CD4-positive, CD25-positive, alpha-beta regulatory T cell (primary cell): Measurements from ENCODE around the gene CEP76. TPM values are rescaled to one million over a fixed set of nuclear protein-coding genes. Genes with fewer than 3 reads are reported as not detected.

Source experiments
- ATAC-seq, 2 donors: fragments of 150-1000 bp; cut with Tn5 transposase; one replicate each; pipeline ENCODE4 v1.10.0; 2021; ENCODE audit warnings: low read depth in 2 of 2, moderate number of reproducible peaks in 2 of 2, moderate library complexity in 1 of 2
- DNase-seq, 3 donors: peaks; one replicate each; pipeline versions ENCODE4 v3.0.0 to v3.0.0-alpha.2; 2012 to 2022; ENCODE audit warnings: mixed read lengths in 1 of 3
- H3K27ac ChIP-seq: one replicate; pipeline ENCODE4 v1.7.0; 2013; ENCODE audit warnings: mild to moderate bottlenecking, low read length; ENCODE audit not compliant: insufficient read depth, poor library complexity, severe bottlenecking
- H3K27me3 ChIP-seq: one replicate; pipeline ENCODE4 v1.7.0; 2013; ENCODE audit warnings: low read length; ENCODE audit not compliant: control insufficient read depth, insufficient read depth
- H3K36me3 ChIP-seq: one replicate; pipeline ENCODE4 v1.7.0; 2013; ENCODE audit warnings: mild to moderate bottlenecking, low read length, moderate library complexity; ENCODE audit not compliant: control insufficient read depth, insufficient read depth
- H3K4me1 ChIP-seq: 2 replicates; pipeline ENCODE4 v1.7.0; 2013; ENCODE audit warnings: mild to moderate bottlenecking, low read length; ENCODE audit not compliant: insufficient read depth, control insufficient read depth, poor library complexity, severe bottlenecking
- H3K4me3 ChIP-seq: one replicate; pipeline ENCODE4 v1.7.0; 2013; ENCODE audit warnings: low read depth, mild to moderate bottlenecking, low read length, moderate library complexity
- H3K9me3 ChIP-seq, 2 experiments: 1 replicate in 1 of 2; 2 replicates in 1 of 2; pipeline ENCODE4 v1.7.0; 2013; ENCODE audit warnings: low read length in 2 of 2, mild to moderate bottlenecking in 1 of 2, moderate library complexity in 1 of 2; ENCODE audit not compliant: control insufficient read depth in 2 of 2
- H3K27ac Mint-ChIP-seq, 3 donors: one replicate each; pipeline ENCODE4 v1.8.0; 2020 to 2022; ENCODE audit warnings: mild to moderate bottlenecking in 3 of 3, mixed read lengths in 3 of 3, moderate library complexity in 2 of 3
- H3K27me3 Mint-ChIP-seq: one replicate; pipeline ENCODE4 v1.8.0; 2022; ENCODE audit warnings: mild to moderate bottlenecking, mixed read lengths
- H3K36me3 Mint-ChIP-seq: one replicate; pipeline ENCODE4 v1.8.0; 2020; ENCODE audit warnings: mixed read lengths
- H3K4me1 Mint-ChIP-seq, 4 donors: one replicate each; pipeline ENCODE4 v1.8.0; 2020 to 2022; ENCODE audit warnings: mixed read lengths in 4 of 4, mild to moderate bottlenecking in 1 of 4
- H3K4me3 Mint-ChIP-seq, 4 donors: one replicate each; pipeline ENCODE4 v1.8.0; 2020 to 2022; ENCODE audit warnings: mild to moderate bottlenecking in 4 of 4, mixed read lengths in 4 of 4, moderate library complexity in 3 of 4
- H3K9me3 Mint-ChIP-seq, 7 donors: one replicate each; pipeline ENCODE4 v1.8.0; 2020 to 2022; ENCODE audit warnings: mixed read lengths in 7 of 7, mild to moderate bottlenecking in 3 of 7, moderate library complexity in 2 of 7
- polyA plus RNA-seq, 4 donors: library from polyadenylated mRNA; unstranded; fragments of 300-500 nt; fragmentation: Illumina TruSeq; gene quantifications; one replicate each; pipeline ENCODE4 v1.2.3, GENCODE V29; 2021
- total RNA-seq: library from RNA; stranded (reverse); gene quantifications from one replicate; pipeline ENCODE4 v1.2.3, GENCODE V29; 2022

CEP76 gene
- total and polyA plus RNA-seq, 5 donors from 2014 or later: 7.3 to 14.2 (median 8.8) TPM

- Mint-ChIP-seq H3K27ac (peak overlapping the region in 2 of 3 donors; percentile 48 to 79), H3K4me3 (no peak overlapping the region), H3K36me3 (peaks cover 25% of the 10 kb centered on the region), H3K9me3 (no peaks in the 10 kb centered on the region), H3K4me1 (peaks cover 0 to 9% (median 4%) of the 10 kb centered on the region in 4 donors), H3K27me3 (no peaks in the 10 kb centered on the region)
- Histone ChIP-seq H3K27ac (no peak overlapping the region), H3K36me3 (peaks cover 54% of the 10 kb centered on the region), H3K9me3 (no peaks in the 10 kb centered on the region), H3K4me3 (no peak overlapping the region), H3K4me1 (no peaks in the 10 kb centered on the region), H3K27me3 (no peaks in the 10 kb centered on the region)
- no peak for DNase-seq
- no peak for ATAC-seq
These were observed 23.8 kb upstream of the CEP76 start for GRCh38 chr18:12726331-12726730.

- Histone ChIP-seq H3K4me3 (no peak overlapping the region), H3K36me3 (peaks cover 78% of the 10 kb centered on the region), H3K4me1 (no peaks in the 10 kb centered on the region), H3K27ac (no peak overlapping the region), H3K27me3 (no peaks in the 10 kb centered on the region), H3K9me3 (no peaks in the 10 kb centered on the region)
- peaks cover 42% of the 10 kb centered on the region for H3K36me3 Mint-ChIP-seq
- ATAC-seq (no peak), DNase-seq (no peak)
- H3K9me3 Mint-ChIP-seq: no peaks in the 10 kb centered on the region
- H3K27ac Mint-ChIP-seq: no peak overlapping the region
- H3K4me3 Mint-ChIP-seq: no peak overlapping the region
- H3K4me1 Mint-ChIP-seq: peaks cover 0 to 10% (median 5%) of the 10 kb centered on the region in 4 donors
- no peaks in the 10 kb centered on the region for H3K27me3 Mint-ChIP-seq
These were observed 20.2 kb upstream of the CEP76 start for GRCh38 chr18:12722731-12723130.

- Mint-ChIP-seq H3K9me3 (no peaks in the 10 kb centered on the region), H3K27ac (peak overlapping the region in 2 of 3 donors; percentile 58 to 63), H3K27me3 (no peaks in the 10 kb centered on the region), H3K4me1 (peaks cover 6 to 10% (median 7%) of the 10 kb centered on the region in 4 donors), H3K4me3 (no peak overlapping the region), H3K36me3 (peaks cover 47% of the 10 kb centered on the region)
- Histone ChIP-seq H3K4me3 (no peak overlapping the region), H3K9me3 (no peaks in the 10 kb centered on the region), H3K27me3 (no peaks in the 10 kb centered on the region), H3K27ac (no peak overlapping the region), H3K4me1 (no peaks in the 10 kb centered on the region), H3K36me3 (peaks cover 80% of the 10 kb centered on the region)
- DNase-seq (no peak), ATAC-seq (no peak)
These were observed 19.2 kb upstream of the CEP76 start for GRCh38 chr18:12721495-12722275.

GRCh38 chr18:12711446-12711845, 8.9 kb upstream of the CEP76 start:
- Histone ChIP-seq H3K27ac (no peak overlapping the region), H3K9me3 (no peaks in the 10 kb centered on the region), H3K4me3 (no peak overlapping the region), H3K4me1 (no peaks in the 10 kb centered on the region), H3K36me3 (peaks cover 73% of the 10 kb centered on the region), H3K27me3 (no peaks in the 10 kb centered on the region)
- Mint-ChIP-seq H3K27me3 (no peaks in the 10 kb centered on the region), H3K27ac (peak overlapping the region; percentile 51 to 75 (median 60)), H3K4me1 (peaks cover 5 to 15% (median 11%) of the 10 kb centered on the region in 4 donors), H3K4me3 (no peak overlapping the region), H3K9me3 (no peaks in the 10 kb centered on the region), H3K36me3 (peaks cover 32% of the 10 kb centered on the region)
- ATAC-seq (no peak), DNase-seq (no peak)

- Mint-ChIP-seq H3K9me3 (no peaks in the 10 kb centered on the region), H3K27ac (peak overlapping the region; percentile 91 to 99 (median 99)), H3K27me3 (no peaks in the 10 kb centered on the region), H3K4me1 (peaks cover 37 to 72% (median 53%) of the 10 kb centered on the region in 4 donors), H3K36me3 (peaks cover 17% of the 10 kb centered on the region), H3K4me3 (peak overlapping the region; percentile 95 to 99 (median 96))
- Histone ChIP-seq H3K4me1 (peaks cover 30% of the 10 kb centered on the region), H3K4me3 (peak overlapping the region; percentile 100), H3K36me3 (peaks cover 21% of the 10 kb centered on the region), H3K9me3 (no peaks in the 10 kb centered on the region), H3K27me3 (no peaks in the 10 kb centered on the region), H3K27ac (peak overlapping the region; percentile 95)
- DNase-seq (peak in 1 of 3 donors; percentile 36), ATAC-seq (no peak)
These were observed 1.1 kb upstream of the CEP76 start for GRCh38 chr18:12703664-12704063.

GRCh38 chr18:12703096-12703567, 609 bp upstream of the CEP76 start:
- ATAC-seq: peak; percentile 46 to 47
- DNase-seq: no peak
- Mint-ChIP-seq H3K36me3 (peaks cover 21% of the 10 kb centered on the region), H3K27ac (peak overlapping the region; percentile 91 to 99 (median 99)), H3K4me1 (peaks cover 37 to 75% (median 56%) of the 10 kb centered on the region in 4 donors), H3K9me3 (no peaks in the 10 kb centered on the region), H3K4me3 (peak overlapping the region; percentile 95 to 99 (median 96)), H3K27me3 (no peaks in the 10 kb centered on the region)
- peak overlapping the region; percentile 95 for H3K27ac ChIP-seq
- H3K9me3 ChIP-seq: no peaks in the 10 kb centered on the region
- H3K4me1 ChIP-seq: peaks cover 30% of the 10 kb centered on the region
- no peaks in the 10 kb centered on the region for H3K27me3 ChIP-seq
- H3K36me3 ChIP-seq: peaks cover 25% of the 10 kb centered on the region
- H3K4me3 ChIP-seq: peak overlapping the region; percentile 100

GRCh38 chr18:12701161-12701560, 1.4 kb downstream of the CEP76 start:
- no peak for ATAC-seq
- peaks cover 37 to 63% (median 53%) of the 10 kb centered on the region in 4 donors for H3K4me1 Mint-ChIP-seq
- Histone ChIP-seq H3K27me3 (no peaks in the 10 kb centered on the region), H3K9me3 (no peaks in the 10 kb centered on the region), H3K27ac (peak overlapping the region; percentile 95), H3K4me1 (peaks cover 30% of the 10 kb centered on the region), H3K4me3 (peak overlapping the region; percentile 92), H3K36me3 (peaks cover 16% of the 10 kb centered on the region)
- no peaks in the 10 kb centered on the region for H3K9me3 Mint-ChIP-seq
- DNase-seq: no peak
- no peaks in the 10 kb centered on the region for H3K27me3 Mint-ChIP-seq
- peaks cover 15% of the 10 kb centered on the region for H3K36me3 Mint-ChIP-seq
- H3K27ac Mint-ChIP-seq: peak overlapping the region; percentile 38 to 99 (median 91)
- H3K4me3 Mint-ChIP-seq: peak overlapping the region; percentile 95 to 99 (median 96)
